Choroid plexus epithelial cell (primary cell): ENCODE results near the gene FIS1.

Source experiments
- DNase-seq: peaks from one replicate; pipeline ENCODE4 v3.0.0-alpha.2; 2010; ENCODE audit warnings: low read depth
- H3K4me3 ChIP-seq: 2 replicates; pipeline ENCODE4 v1.5.1; 2011; ENCODE audit warnings: low read depth, mild to moderate bottlenecking, control low read depth, low read length, moderate library complexity
- CTCF ChIP-seq: conservative IDR thresholded peaks from 2 replicates; pipeline ENCODE4 v1.5.1; 2011; ENCODE audit warnings: low read depth, mild to moderate bottlenecking, control low read depth, inconsistent platforms, low read length, moderate library complexity

The FIS1 gene

DNA sequence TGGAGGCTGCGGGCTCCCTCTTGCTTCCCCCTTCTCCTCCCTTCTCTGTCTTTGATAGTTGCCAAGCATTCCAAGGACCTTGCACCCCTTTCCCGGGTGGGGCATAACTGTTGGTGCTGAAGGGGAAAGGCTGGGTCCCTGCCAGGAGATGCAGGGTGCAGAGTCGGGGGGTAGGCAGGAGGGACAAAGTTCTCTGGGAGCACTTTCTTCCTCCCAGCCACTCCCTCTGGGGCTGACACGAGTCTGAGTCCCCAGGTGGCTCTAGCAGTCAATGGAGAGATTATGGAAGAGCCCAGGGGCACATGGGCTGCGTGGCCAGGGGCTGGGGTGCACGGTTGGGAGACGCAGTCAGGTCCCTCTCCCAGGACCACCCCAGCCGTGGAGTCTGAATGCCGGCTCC, 9.4 kb downstream of the FIS1 start:
- H3K4me3 ChIP-seq, result no peak overlapping the region
- DNase-seq, result no peak
- no peak for TF ChIP-seq CTCF

DNA sequence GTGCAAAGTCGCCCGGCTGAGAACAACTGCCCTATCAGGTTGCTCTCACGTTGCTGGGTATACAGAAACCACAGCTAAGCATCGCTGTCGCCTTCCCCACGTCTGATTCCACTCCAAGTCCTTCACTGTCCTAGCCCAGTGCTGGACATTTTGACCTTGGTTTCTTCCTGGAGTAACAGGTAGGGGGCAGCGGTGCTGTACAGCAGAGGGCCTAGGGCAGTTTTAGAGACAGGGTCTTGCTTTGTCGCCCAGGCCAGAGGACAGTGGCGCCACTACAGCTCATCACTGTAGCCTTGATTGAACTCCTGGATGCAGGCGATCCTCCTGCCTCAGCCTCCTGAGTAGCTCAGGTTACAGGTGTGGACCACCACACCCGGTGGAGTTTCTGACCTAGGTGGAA, 9.8 kb downstream of the FIS1 start:
- no peak for DNase-seq
- no peak overlapping the region for H3K4me3 ChIP-seq
- peak; percentile 54 for TF ChIP-seq CTCF

- TF ChIP-seq CTCF, result no peak
- DNase-seq, result no peak
These were observed 10.2 kb downstream of the FIS1 start for GRCh38 chr7:101234636-101235035.

DNA sequence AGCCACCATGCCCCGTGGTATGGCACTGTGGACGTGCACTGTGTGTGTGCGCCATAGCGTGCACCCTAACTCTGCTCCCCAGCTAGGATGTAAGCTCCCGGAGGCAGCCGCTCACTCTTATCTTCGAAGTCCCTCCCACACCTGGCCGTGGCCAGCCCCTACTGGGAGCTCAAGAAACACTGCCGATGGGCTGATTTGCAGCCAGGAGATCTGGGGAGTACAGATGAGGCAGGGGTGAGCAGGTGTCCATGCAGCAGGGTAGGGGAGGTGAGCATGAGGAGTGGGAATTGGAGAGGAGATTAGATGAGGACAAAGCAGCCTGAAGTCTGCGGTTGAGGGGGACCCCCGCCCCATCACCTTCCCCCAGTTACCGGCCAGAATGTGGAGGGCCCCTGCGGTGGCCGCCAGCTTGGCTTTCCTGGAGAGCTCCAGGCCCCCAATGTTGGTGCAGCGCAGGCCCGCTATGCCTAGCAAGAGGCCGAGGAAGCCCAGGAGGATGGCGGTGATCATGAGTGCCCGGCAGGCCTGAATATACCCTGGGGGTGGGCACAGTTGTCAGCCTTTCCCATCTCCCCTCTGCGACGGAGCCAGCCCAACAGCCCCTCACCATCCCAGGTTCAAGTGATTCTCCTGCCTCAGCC, 10.9 kb downstream of the FIS1 start:
- DNase-seq, result no peak
- H3K4me3 ChIP-seq, result no peak overlapping the region
- no peak for TF ChIP-seq CTCF

More at GRCh38 chr7:101234636-101235035, 10.2 kb downstream of the FIS1 start:
- H3K4me3 ChIP-seq, result no peak overlapping the region

GRCh38 chr7:101232141-101232850, 12.6 kb downstream of the FIS1 start:
- no peak for DNase-seq
- peak overlapping the region; percentile 33 for H3K4me3 ChIP-seq
- TF ChIP-seq CTCF, result no peak

DNA sequence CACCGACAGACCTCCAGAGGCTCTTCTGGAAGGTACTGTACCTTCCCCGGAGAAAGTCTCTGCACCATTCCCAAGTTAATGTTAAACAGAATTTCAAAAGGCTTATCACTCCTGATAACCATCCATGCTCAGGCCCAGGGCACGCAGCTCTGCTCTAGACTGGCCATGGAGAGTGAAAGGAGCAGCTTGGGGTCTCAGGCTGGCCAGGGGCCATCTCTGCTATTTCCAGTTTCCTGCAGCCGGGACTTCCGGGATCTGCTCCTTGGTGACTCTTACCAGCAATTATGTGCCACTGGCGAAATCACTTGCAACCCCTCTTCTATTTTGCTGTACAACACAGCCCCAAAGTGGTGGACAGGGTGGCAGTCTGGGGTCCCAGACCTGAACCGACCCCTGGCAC, 13.2 kb downstream of the FIS1 start:
- no peak for DNase-seq
- TF ChIP-seq CTCF, result no peak
- no peak overlapping the region for H3K4me3 ChIP-seq

DNA sequence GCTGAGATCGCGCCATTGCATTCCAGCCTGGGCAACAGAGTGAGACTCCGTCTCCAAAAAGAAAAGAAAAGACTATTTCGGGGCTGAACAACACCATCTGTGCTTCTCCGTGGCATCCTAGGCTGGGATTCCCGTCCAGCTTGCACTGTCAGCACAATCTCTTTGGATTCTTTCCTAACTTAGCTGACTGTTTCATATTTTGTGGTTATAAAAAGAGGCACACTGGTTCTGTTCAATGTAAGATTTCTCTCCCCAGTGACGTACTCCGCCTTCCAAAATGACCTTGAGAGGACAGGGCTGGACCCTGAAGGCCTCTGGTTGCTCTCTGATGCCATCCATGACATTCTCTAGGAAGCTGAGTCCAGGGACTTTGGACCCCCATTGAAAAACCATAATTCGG, 18.2 kb downstream of the FIS1 start:
- H3K4me3 ChIP-seq, result no peak overlapping the region
- no peak for TF ChIP-seq CTCF
- DNase-seq, result no peak
